D721Med (cell line): ENCODE results near the gene OR1G1.
"Not testable (repeated sequence)": the region's sequence is repeated elsewhere in the genome, so short reads cannot be mapped to it uniquely, and the experiment has no call there.

Experiments used
- DNase-seq: peaks from one replicate; pipeline ENCODE4 v3.0.0; 2011; ENCODE audit warnings: low spot score; ENCODE audit not compliant: insufficient read length
- FAIRE-seq: peaks from 2 replicates; lab custom pipeline; 2011; peaks lifted over from hg19 to GRCh38; lab: Jason Lieb, UNC
- TF ChIP-seq, protein P1 (sequence below): IDR thresholded peaks from 2 replicates; pipeline ENCODE4 v1.5.1; 2012; ENCODE audit warnings: mild to moderate bottlenecking, control low read depth; ENCODE audit not compliant: insufficient read depth; ENCODE audit errors: missing control alignments

OR1G1 gene

DNA sequence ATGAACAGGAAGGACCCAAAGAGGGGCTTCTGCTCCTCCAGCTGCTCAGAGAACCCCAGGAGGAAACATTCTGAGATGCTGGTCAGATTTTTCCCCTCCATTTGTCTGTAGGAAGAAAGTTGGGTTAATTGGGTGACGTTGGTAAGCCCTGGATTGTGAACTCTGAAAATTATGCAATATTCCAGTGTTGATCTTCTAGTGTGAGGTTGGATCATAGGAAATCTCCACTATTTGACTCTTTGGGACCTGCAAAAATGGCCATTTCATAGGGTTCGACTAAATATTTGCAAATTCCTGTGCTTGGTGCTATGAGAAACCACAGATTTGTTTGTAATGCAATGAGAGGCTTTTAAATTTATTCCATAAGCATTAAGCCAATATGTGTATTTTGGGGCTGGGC lies at the start of gene OR1G1:
TSS of gene OR1G1 (minus strand) at position 101 of the 400 bp plus-strand sequence. CDS start at position 101, 0 bp downstream.
- TF ChIP-seq, protein P1, sequence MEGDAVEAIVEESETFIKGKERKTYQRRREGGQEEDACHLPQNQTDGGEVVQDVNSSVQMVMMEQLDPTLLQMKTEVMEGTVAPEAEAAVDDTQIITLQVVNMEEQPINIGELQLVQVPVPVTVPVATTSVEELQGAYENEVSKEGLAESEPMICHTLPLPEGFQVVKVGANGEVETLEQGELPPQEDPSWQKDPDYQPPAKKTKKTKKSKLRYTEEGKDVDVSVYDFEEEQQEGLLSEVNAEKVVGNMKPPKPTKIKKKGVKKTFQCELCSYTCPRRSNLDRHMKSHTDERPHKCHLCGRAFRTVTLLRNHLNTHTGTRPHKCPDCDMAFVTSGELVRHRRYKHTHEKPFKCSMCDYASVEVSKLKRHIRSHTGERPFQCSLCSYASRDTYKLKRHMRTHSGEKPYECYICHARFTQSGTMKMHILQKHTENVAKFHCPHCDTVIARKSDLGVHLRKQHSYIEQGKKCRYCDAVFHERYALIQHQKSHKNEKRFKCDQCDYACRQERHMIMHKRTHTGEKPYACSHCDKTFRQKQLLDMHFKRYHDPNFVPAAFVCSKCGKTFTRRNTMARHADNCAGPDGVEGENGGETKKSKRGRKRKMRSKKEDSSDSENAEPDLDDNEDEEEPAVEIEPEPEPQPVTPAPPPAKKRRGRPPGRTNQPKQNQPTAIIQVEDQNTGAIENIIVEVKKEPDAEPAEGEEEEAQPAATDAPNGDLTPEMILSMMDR, result no peak
- FAIRE-seq, result no peak
- DNase-seq, result no peak

DNA sequence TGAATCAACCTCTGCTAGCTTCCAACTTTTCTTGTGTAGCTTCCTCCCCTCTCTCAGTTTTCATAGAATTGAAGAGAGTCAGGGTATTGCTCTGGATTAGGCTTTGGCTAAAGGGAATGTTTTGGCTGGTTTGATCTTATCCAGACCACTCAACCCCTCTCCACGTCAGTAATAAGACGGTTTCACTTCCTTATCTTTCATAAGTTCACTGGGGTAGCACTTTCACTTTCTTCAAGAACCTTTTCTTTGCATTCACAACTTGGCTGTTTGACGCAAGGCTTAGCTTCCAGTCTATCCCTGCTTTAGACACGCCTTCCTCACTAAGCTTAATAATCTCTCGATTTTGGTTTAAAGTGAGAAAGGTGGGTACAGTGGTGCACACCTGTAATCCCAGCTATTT lies 40.2 kb upstream of the OR1G1 start:
- TF ChIP-seq, protein P1, result no peak
- no peak for FAIRE-seq
- no peak for DNase-seq

DNA sequence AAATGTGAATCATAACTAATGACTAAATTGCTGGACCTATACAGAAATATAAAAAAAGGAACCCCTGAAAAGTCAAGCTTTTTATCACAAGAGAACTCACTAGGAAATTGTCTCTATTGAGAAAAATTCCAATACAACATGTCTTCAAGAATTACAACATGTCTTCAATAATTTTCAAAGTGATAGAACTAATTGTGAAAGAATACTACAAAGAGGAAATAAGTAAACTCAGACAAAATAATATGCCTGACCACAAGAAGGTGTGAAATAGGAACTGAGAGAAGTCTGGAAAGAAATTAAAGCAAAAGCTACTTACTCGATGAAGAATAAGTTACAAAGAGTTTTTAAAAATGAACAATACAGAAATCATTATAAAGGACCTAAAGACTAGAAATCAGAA lies 29.9 kb upstream of the OR1G1 start:
- TF ChIP-seq, protein P1, result no peak
- no peak for DNase-seq
- no peak for FAIRE-seq

DNA sequence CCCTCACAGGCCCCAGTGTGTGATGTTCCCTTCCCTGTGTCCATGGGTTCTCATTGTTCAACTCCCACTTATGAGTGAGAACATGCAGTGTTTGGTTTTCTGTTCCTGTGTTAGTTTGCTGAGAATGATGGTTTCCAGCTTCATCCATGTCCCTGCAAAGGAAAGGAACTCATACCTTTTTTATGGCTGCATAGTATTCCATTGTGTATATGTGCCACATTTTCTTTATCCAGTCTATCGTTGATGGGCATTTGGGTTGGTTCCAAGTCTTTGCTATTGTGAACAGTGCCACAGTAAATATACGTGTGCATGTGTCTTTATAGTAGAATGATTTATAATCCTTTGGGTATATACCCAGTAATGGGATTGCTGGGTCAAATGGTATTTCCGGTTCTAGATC lies 10.1 kb upstream of the OR1G1 start:
- DNase-seq, FAIRE-seq: not testable (repeated sequence)

DNA sequence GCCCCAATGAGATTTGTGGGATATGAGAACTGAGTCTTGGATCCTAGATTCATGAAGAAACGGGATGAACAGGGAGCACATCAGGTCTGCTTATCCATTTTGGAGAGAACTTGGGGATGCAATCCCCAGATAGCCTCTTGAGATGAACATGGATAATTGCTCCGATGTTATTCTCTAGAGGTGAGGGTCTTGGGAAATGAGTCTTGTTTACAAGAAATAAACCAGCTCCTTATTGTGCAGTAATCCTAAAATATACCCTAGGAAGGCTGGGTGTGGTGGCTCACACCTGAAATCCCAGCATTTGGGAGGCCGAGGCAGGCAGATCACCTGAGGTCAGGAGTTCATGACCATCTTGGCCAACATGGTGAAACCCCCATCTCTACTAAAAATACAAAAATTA lies 23.0 kb downstream of the OR1G1 start, which contains the start of gene OR1D2:
TSS of gene OR1D2 (minus strand) at position 101 of the 400 bp plus-strand sequence. CDS start 11,426 bp downstream, outside the sequence.
- no peak for DNase-seq
- FAIRE-seq, result no peak
- TF ChIP-seq, protein P1, result no peak
